C1 segment of cervical spinal cord (tissue), 14 donors: Measurements from ENCODE around the gene PLAAT5.
"Not testable (repeated sequence)": the region's sequence is repeated elsewhere in the genome, so short reads cannot be mapped to it uniquely, and the experiment has no call there.

Experiments used
- DNase-seq, 14 donors: peaks; one replicate each; lab custom pipeline; 2025; lab: John Stamatoyannopoulos, UW

The PLAAT5 gene

GRCh38 chr11:63485777-63486176 is 5.2 kb downstream of the PLAAT5 start:
- no peak for DNase-seq

- peak in 1 of 14 donors; percentile 6 for DNase-seq
Observed at GRCh38 chr11:63480039-63480438, 10.9 kb downstream of the PLAAT5 start.

- peak in 12 of 14 donors; percentile 21 to 67 (median 50) for DNase-seq
Observed at GRCh38 chr11:63478896-63479295, 12.1 kb downstream of the PLAAT5 start.

GRCh38 chr11:63476618-63477017 is 14.3 kb downstream of the PLAAT5 start:
- no peak for DNase-seq

- no peak for DNase-seq
Observed at GRCh38 chr11:63472372-63472771, 18.6 kb downstream of the PLAAT5 start.

GRCh38 chr11:63470311-63470710 is 20.7 kb downstream of the PLAAT5 start:
- no peak for DNase-seq

- DNase-seq: no peak
Observed at GRCh38 chr11:63462137-63462536, 28.8 kb downstream of the PLAAT5 start.

GRCh38 chr11:63459586-63459985 is 31.4 kb downstream of the PLAAT5 start:
- DNase-seq: no peak

- DNase-seq: no peak
Observed at GRCh38 chr11:63448646-63449045, 42.3 kb downstream of the PLAAT5 start.

- no peak for DNase-seq
Observed at GRCh38 chr11:63445720-63446119, 45.2 kb downstream of the PLAAT5 start.

GRCh38 chr11:63445118-63445517 is 45.8 kb downstream of the PLAAT5 start:
- DNase-seq: no peak

- no peak for DNase-seq
Observed at GRCh38 chr11:63444160-63444559, 46.8 kb downstream of the PLAAT5 start.

- no peak for DNase-seq
Observed at GRCh38 chr11:63443714-63444113, 47.3 kb downstream of the PLAAT5 start.

GRCh38 chr11:63435831-63436230 is 55.1 kb downstream of the PLAAT5 start:
- not testable (repeated sequence) for DNase-seq

- DNase-seq: not testable (repeated sequence)
Observed at GRCh38 chr11:63435351-63435750, 55.6 kb downstream of the PLAAT5 start.

GRCh38 chr11:63430731-63431130 is 60.2 kb downstream of the PLAAT5 start:
- not testable (repeated sequence) for DNase-seq

GRCh38 chr11:63427971-63428508 is 62.9 kb downstream of the PLAAT5 start:
- DNase-seq: no peak

GRCh38 chr11:63417174-63417852 is 73.7 kb downstream of the PLAAT5 start:
- no peak for DNase-seq
